ENCODE data around the gene STARD3.
"Not testable (repeated sequence)": the region's sequence is repeated elsewhere in the genome, so short reads cannot be mapped to it uniquely, and the experiment has no call there.

Gene STARD3

DNA sequence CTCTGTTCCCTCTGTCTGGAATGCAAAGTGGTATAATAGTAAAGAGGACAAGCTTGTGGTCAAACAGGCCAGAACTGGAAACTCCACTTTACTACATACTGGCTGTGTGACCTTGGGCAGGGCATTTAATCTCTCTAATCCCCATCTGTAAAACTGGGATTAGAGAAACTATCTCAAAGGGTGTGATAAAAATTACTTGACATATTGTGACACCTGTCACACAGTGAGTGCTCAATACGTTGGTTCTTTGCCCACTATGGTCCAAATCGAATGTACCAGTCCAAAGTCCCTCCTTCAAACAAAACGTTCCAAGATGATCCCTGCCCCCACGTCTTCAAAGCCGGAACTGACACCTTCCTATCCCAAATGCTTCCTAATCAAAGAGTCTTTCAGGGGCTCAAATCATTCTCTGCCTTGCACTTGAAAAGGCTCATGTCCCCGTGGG lies 50.2 kb downstream of the STARD3 start:
- Histone ChIP-seq H3K9ac (ENCODE audit: low read length) (no peak overlapping the region), H3K27me3 (ENCODE audit: control insufficient read depth in 1 of 2, insufficient read depth in 2 of 2, low read length in 2 of 2) (no peaks in the 10 kb centered on the region), H3K9me3 (ENCODE audit: low read length) (no peaks in the 10 kb centered on the region), H3K36me3 (ENCODE audit: insufficient read depth, low read length) (peaks cover 14% of the 10 kb centered on the region), H3K4me1 (ENCODE audit: insufficient read depth, low read length) (peaks cover 15% of the 10 kb centered on the region), H3K4me3 (ENCODE audit: low read depth in 1 of 2, low read length in 2 of 2) (peak overlapping the region; percentile 91 to 95), H3K27ac (ENCODE audit: low read depth, low read length) (no peak overlapping the region)

DNA sequence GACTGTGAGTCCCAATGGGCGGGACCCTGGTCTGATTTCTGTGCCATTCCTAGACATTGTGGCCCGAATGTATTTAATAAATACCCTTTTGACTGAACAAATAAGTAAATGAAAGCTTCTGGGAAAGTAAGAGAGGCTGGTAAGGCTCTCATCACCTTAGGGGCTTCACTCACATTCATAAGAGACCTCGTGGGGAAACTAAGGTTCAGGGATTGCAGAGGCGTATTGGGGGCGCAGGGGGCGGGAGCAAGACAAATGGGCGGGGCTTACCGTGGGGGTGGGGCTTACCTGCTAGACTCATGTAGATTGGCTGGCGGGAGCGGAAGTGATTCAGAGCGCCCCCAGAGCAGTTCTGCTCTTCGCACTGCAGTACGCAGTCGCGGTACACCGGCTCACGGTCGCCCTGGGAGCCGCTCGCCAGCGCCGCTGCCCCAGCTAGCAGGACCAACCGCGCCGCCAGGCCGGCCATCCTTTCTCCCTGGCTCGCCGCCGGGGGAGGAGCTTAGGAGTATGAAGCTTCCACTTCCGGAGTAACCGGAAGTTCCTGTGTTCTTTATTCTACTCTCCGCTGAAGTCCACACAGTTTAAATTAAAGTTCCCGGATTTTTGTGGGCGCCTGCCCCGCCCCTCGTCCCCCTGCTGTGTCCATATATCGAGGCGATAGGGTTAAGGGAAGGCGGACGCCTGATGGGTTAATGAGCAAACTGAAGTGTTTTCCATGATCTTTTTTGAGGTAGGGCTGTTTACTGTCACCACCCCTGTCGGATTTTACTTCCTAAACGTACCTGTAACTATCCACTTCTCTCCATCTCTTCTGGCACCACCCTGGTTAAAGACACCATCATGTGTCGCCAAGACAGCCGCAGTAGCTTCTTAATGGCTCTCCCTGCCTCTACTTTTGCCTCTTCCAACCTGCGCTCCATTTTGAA lies 50.9 kb downstream of the STARD3 start, which contains the start of gene PGAP3:
TSS of gene PGAP3 (minus strand) at position 512 of the 929 bp plus-strand sequence. CDS start at position 469, 43 bp downstream.
- H3K27ac ChIP-seq (ENCODE audit: low read depth, low read length) = peak within 1 kb of the TSS; percentile 81
- H3K9me3 ChIP-seq (ENCODE audit: low read length) = no peaks in the 10 kb centered on the region
- H3K9ac ChIP-seq (ENCODE audit: low read length) = peak within 1 kb of the TSS; percentile 58
- H3K4me1 ChIP-seq (ENCODE audit: insufficient read depth, low read length) = peaks cover 15% of the 10 kb centered on the region
- peak within 1 kb of the TSS; percentile 91 to 95 for H3K4me3 ChIP-seq (ENCODE audit: low read depth in 1 of 2, low read length in 2 of 2)
- H3K27me3 ChIP-seq (ENCODE audit: control insufficient read depth in 1 of 2, insufficient read depth in 2 of 2, low read length in 2 of 2) = no peaks in the 10 kb centered on the region
- peaks cover 14% of the 10 kb centered on the region for H3K36me3 ChIP-seq (ENCODE audit: insufficient read depth, low read length)

DNA sequence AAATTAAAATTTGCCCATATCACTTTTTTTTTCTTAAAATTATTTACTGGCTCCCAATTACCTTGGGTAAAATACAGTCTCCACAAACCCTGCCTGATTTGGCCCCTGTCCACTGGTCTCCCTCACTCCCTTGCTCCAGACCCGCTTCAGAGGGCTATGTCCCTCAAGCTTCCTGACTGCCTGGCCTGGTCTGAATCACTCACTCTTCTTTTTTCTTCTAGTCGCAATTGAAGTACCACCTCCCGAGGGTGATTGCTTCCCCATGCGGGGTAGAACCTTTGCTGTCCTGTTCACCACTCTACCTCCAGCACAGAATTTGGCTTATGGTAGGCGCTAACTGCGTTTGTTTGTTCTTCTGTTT lies 51.5 kb downstream of the STARD3 start:
- H3K9me3 ChIP-seq (ENCODE audit: low read length) = no peaks in the 10 kb centered on the region
- H3K36me3 ChIP-seq (ENCODE audit: insufficient read depth, low read length) = peaks cover 11% of the 10 kb centered on the region
- peak overlapping the region; percentile 81 for H3K27ac ChIP-seq (ENCODE audit: low read depth, low read length)
- H3K4me3 ChIP-seq (ENCODE audit: low read depth in 1 of 2, low read length in 2 of 2) = peak overlapping the region; percentile 91 to 95
- H3K4me1 ChIP-seq (ENCODE audit: insufficient read depth, low read length) = peaks cover 15% of the 10 kb centered on the region
- no peak overlapping the region for H3K9ac ChIP-seq (ENCODE audit: low read length)
- H3K27me3 ChIP-seq (ENCODE audit: control insufficient read depth in 1 of 2, insufficient read depth in 2 of 2, low read length in 2 of 2) = no peaks in the 10 kb centered on the region

DNA sequence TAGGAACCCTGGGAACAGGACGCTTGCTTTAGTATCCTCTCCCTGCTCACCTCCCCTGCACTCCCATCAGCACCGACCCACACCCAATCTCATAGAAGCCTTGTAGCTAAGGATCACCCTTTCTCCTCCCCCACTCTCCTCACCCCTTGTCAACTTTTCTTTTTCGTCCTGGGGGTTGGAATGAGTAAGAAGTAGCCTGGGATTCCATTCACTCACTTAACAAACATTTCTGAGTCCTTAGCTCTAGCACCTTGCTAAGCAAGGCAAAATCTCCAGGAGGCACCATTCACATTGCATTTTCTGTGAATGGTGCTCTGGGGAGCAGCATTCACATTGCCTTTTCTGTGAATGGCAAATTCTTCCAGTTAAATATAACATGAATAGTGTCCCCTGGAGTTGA lies 52.0 kb downstream of the STARD3 start:
- Histone ChIP-seq H3K9ac (ENCODE audit: low read length) (no peak overlapping the region), H3K9me3 (ENCODE audit: low read length) (no peaks in the 10 kb centered on the region), H3K27me3 (ENCODE audit: control insufficient read depth in 1 of 2, insufficient read depth in 2 of 2, low read length in 2 of 2) (no peaks in the 10 kb centered on the region), H3K27ac (ENCODE audit: low read depth, low read length) (no peak overlapping the region), H3K4me1 (ENCODE audit: insufficient read depth, low read length) (peaks cover 15% of the 10 kb centered on the region), H3K36me3 (ENCODE audit: insufficient read depth, low read length) (peaks cover 9% of the 10 kb centered on the region), H3K4me3 (ENCODE audit: low read depth in 1 of 2, low read length in 2 of 2) (peak overlapping the region in 1 of 2 donors; percentile 91)

DNA sequence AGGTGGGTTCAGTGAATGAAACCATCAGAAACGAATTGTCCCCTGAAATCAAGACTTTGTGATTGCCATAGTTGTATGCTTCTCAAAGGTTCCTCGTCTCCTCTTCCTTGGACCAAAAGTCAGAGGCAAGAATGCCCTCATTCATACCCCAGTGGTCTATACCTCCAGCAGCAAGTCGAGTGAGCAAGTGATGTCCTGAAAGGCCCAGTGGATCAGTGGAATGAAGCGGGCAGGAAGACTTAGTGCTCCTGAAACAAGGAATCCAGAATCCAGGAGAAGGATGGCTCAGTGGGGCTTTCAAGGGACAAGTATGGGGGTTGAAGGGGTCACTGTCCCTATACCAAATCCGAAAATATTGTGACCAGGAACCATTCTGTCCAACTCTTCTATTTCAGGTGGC lies 57.6 kb downstream of the STARD3 start:
- Histone ChIP-seq H3K27me3 (ENCODE audit: control insufficient read depth in 1 of 2, insufficient read depth in 2 of 2, low read length in 2 of 2) (no peaks in the 10 kb centered on the region), H3K27ac (ENCODE audit: low read depth, low read length) (no peak overlapping the region)

DNA sequence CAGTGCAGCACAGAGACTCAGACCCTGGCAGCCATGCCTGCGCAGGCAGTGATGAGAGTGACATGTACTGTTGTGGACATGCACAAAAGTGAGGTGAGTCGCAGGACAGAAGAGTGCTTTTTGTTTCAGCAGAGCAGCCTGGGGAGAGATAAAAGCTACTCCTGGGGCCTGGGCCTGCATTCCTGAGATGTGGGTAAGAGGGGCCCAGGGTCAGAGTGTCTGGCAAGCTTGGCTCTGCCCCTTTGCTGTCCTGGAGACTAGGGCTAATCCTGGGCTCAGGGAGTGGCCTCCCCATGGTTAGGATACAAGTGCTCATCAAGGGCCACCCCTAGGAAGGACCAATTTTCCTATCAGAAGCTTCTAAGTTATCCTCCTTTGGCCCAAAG lies 58.1 kb downstream of the STARD3 start:
- H3K9me3 ChIP-seq (ENCODE audit: low read length) = no peaks in the 10 kb centered on the region
- no peak overlapping the region for H3K4me3 ChIP-seq (ENCODE audit: low read depth in 1 of 2, low read length in 2 of 2)
- peaks cover 6% of the 10 kb centered on the region for H3K4me1 ChIP-seq (ENCODE audit: insufficient read depth, low read length)
- H3K27me3 ChIP-seq (ENCODE audit: control insufficient read depth in 1 of 2, insufficient read depth in 2 of 2, low read length in 2 of 2) = no peaks in the 10 kb centered on the region
- no peaks in the 10 kb centered on the region for H3K36me3 ChIP-seq (ENCODE audit: insufficient read depth, low read length)
- no peak overlapping the region for H3K27ac ChIP-seq (ENCODE audit: low read depth, low read length)
- H3K9ac ChIP-seq (ENCODE audit: low read length) = no peak overlapping the region

More for the DNA sequence above, 57.6 kb downstream of the STARD3 start:
- no peaks in the 10 kb centered on the region for H3K9me3 ChIP-seq (ENCODE audit: low read length)
- no peaks in the 10 kb centered on the region for H3K36me3 ChIP-seq (ENCODE audit: insufficient read depth, low read length)
- H3K4me1 ChIP-seq (ENCODE audit: insufficient read depth, low read length) = peaks cover 6% of the 10 kb centered on the region
- no peak overlapping the region for H3K9ac ChIP-seq (ENCODE audit: low read length)
- no peak overlapping the region for H3K4me3 ChIP-seq (ENCODE audit: low read depth in 1 of 2, low read length in 2 of 2)

DNA sequence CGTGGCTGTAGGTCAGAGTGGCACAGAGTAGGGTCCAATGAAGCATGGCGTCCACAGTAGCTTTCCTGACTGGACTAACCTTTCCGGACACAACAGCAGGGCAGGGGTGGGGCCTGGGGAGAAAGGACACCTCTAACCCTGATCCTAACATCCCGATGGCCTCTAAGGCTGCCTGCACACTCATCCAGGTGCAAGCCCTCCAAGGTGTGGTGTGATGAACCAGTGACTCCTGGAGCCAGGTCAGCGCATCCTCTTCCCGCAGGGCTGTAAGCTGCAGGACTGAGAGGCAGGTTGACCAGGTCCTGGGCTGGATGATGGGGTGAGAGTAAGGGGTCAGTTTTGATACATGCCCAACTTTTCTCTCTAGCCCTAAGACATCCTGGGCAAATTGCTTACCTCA lies 59.8 kb downstream of the STARD3 start:
- Histone ChIP-seq H3K4me3 (ENCODE audit: low read depth in 1 of 2, low read length in 2 of 2) (no peak overlapping the region), H3K27ac (ENCODE audit: low read depth, low read length) (no peak overlapping the region), H3K4me1 (ENCODE audit: insufficient read depth, low read length) (peaks cover 13% of the 10 kb centered on the region), H3K36me3 (ENCODE audit: insufficient read depth, low read length) (no peaks in the 10 kb centered on the region), H3K9me3 (ENCODE audit: low read length) (no peaks in the 10 kb centered on the region), H3K27me3 (ENCODE audit: control insufficient read depth in 1 of 2, insufficient read depth in 2 of 2, low read length in 2 of 2) (no peaks in the 10 kb centered on the region), H3K9ac (ENCODE audit: low read length) (no peak overlapping the region)

DNA sequence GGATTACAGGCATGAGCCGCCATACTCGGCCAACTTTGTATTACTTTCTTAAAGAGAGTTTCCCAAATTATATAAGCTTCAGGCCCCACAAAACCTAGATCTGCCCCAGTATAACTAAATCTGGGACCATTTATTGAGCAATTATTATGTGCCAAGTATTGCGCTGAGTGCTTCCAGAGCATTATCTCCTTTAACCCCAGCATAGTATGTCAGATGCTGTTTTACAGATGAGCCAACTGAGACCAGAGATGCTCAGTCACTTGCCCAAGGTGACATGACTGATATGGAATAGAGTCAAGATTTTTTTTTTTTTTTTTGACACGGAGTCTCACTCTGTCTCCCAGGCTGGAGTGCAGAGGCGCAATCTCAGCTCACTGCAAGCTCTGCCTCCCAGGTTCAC lies 61.0 kb downstream of the STARD3 start:
- no peak overlapping the region for H3K27ac ChIP-seq (ENCODE audit: low read depth, low read length)
- no peak overlapping the region for H3K4me3 ChIP-seq (ENCODE audit: low read depth in 1 of 2, low read length in 2 of 2)
- peaks cover 13% of the 10 kb centered on the region for H3K4me1 ChIP-seq (ENCODE audit: insufficient read depth, low read length)
- H3K36me3 ChIP-seq (ENCODE audit: insufficient read depth, low read length) = no peaks in the 10 kb centered on the region
- no peaks in the 10 kb centered on the region for H3K27me3 ChIP-seq (ENCODE audit: control insufficient read depth in 1 of 2, insufficient read depth in 2 of 2, low read length in 2 of 2)
- H3K9me3 ChIP-seq (ENCODE audit: low read length) = no peaks in the 10 kb centered on the region
- H3K9ac ChIP-seq (ENCODE audit: low read length) = no peak overlapping the region

DNA sequence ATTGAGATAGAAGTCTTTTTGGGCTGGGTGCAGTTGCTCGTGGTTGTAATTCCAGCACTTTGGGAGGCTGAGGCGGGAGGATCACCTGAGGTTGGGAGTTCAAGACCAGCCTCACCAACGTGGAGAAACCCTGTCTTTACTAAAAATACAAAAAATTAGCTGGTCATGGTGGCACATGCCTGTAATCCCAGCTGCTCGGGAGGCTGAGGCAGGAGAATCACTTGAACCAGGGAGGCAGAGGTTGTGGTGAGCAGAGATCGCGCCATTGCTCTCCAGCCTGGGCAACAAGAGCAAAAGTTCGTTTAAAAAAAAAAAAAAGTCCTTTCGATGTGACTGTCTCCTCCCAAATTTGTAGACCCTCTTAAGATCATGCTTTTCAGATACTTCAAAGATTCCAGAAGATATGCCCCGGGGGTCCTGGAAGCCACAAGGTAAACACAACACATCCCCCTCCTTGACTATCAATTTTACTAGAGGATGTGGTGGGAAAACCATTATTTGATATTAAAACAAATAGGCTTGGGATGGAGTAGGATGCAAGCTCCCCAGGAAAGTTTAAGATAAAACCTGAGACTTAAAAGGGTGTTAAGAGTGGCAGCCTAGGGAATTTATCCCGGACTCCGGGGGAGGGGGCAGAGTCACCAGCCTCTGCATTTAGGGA lies 62.3 kb downstream of the STARD3 start:
- H3K9me3 ChIP-seq (ENCODE audit: low read length); H3K27me3 ChIP-seq (ENCODE audit: control insufficient read depth in 1 of 2, insufficient read depth in 2 of 2, low read length in 2 of 2); H3K36me3 ChIP-seq (ENCODE audit: insufficient read depth, low read length): not testable (repeated sequence)
- Histone ChIP-seq H3K27ac (ENCODE audit: low read depth, low read length) (peak overlapping the region; percentile 86), H3K4me3 (ENCODE audit: low read depth in 1 of 2, low read length in 2 of 2) (peak overlapping the region; percentile 67 to 87), H3K4me1 (ENCODE audit: insufficient read depth, low read length) (peaks cover 13% of the 10 kb centered on the region), H3K9ac (ENCODE audit: low read length) (peak overlapping the region; percentile 7)

DNA sequence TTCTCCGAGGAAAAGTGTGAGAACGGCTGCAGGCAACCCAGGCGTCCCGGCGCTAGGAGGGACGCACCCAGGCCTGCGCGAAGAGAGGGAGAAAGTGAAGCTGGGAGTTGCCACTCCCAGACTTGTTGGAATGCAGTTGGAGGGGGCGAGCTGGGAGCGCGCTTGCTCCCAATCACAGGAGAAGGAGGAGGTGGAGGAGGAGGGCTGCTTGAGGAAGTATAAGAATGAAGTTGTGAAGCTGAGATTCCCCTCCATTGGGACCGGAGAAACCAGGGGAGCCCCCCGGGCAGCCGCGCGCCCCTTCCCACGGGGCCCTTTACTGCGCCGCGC lies 62.8 kb downstream of the STARD3 start, which contains the start of gene ERBB2:
TSS of gene ERBB2 (plus strand) at position 247 of the 330 bp plus-strand sequence. CDS start 175 bp downstream, outside the sequence.
- H3K4me3 ChIP-seq (ENCODE audit: low read depth in 1 of 2, low read length in 2 of 2) = peak within 1 kb of the TSS; percentile 67 to 87
- H3K27me3 ChIP-seq (ENCODE audit: control insufficient read depth in 1 of 2, insufficient read depth in 2 of 2, low read length in 2 of 2) = no peaks in the 10 kb centered on the region
- no peaks in the 10 kb centered on the region for H3K9me3 ChIP-seq (ENCODE audit: low read length)
- H3K27ac ChIP-seq (ENCODE audit: low read depth, low read length) = peak within 1 kb of the TSS; percentile 86
- peak within 1 kb of the TSS; percentile 7 for H3K9ac ChIP-seq (ENCODE audit: low read length)
- peaks cover 17% of the 10 kb centered on the region for H3K4me1 ChIP-seq (ENCODE audit: insufficient read depth, low read length)
- H3K36me3 ChIP-seq (ENCODE audit: insufficient read depth, low read length) = no peaks in the 10 kb centered on the region

DNA sequence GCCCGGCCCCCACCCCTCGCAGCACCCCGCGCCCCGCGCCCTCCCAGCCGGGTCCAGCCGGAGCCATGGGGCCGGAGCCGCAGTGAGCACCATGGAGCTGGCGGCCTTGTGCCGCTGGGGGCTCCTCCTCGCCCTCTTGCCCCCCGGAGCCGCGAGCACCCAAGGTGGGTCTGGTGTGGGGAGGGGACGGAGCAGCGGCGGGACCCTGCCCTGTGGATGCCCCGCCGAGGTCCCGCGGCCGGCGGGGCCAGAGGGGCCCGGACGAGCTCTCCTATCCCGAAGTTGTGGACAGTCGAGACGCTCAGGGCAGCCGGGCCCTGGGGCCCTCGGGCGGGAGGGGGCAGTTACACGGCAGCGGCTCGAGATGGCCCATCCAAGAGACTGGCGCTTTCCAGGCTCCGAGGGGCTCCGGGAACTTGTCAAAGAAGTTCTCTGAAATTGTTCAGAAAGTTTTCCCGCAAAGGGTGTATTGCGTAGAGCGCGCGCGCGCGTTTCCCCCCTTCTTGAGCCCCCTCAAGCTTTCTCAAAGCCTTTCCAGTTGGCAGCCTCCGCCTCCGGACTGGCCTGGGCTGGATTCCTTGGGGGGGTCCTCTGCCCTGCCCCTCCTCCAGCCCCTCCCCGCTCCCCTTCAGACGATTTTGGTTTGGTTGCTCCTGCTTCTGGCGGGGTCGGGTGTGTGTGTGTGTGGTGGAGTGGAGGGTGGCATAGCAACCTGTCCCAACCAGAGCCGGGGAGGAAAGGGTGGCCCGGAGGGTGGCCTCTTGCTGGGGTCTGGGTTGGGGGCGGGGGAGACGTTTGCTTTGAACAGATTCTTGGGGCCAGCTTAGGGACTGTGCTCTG lies 63.4 kb downstream of the STARD3 start:
- Histone ChIP-seq H3K27me3 (ENCODE audit: control insufficient read depth in 1 of 2, insufficient read depth in 2 of 2, low read length in 2 of 2) (no peaks in the 10 kb centered on the region), H3K36me3 (ENCODE audit: insufficient read depth, low read length) (no peaks in the 10 kb centered on the region), H3K9ac (ENCODE audit: low read length) (peak overlapping the region; percentile 7), H3K4me3 (ENCODE audit: low read depth in 1 of 2, low read length in 2 of 2) (peak overlapping the region; percentile 67 to 87), H3K9me3 (ENCODE audit: low read length) (no peaks in the 10 kb centered on the region), H3K27ac (ENCODE audit: low read depth, low read length) (peak overlapping the region; percentile 86), H3K4me1 (ENCODE audit: insufficient read depth, low read length) (peaks cover 21% of the 10 kb centered on the region)
